Placental epithelial cell (primary cell): ENCODE data around the gene RIN1. TPM values are rescaled to one million over a fixed set of nuclear protein-coding genes. Genes with fewer than 3 reads are reported as not detected.

Experiments used
- small RNA-seq: library from RNA; depleted of rRNA; stranded (forward); fragments of <200 nt; gene quantifications from one replicate; pipeline ENCODE3, GENCODE V24; 2012
- total RNA-seq: library from RNA; depleted of rRNA; stranded (reverse); fragments of >200 nt; gene quantifications from 2 replicates; pipeline ENCODE4 v1.2.3, GENCODE V29; 2012

The RIN1 gene, protein sequence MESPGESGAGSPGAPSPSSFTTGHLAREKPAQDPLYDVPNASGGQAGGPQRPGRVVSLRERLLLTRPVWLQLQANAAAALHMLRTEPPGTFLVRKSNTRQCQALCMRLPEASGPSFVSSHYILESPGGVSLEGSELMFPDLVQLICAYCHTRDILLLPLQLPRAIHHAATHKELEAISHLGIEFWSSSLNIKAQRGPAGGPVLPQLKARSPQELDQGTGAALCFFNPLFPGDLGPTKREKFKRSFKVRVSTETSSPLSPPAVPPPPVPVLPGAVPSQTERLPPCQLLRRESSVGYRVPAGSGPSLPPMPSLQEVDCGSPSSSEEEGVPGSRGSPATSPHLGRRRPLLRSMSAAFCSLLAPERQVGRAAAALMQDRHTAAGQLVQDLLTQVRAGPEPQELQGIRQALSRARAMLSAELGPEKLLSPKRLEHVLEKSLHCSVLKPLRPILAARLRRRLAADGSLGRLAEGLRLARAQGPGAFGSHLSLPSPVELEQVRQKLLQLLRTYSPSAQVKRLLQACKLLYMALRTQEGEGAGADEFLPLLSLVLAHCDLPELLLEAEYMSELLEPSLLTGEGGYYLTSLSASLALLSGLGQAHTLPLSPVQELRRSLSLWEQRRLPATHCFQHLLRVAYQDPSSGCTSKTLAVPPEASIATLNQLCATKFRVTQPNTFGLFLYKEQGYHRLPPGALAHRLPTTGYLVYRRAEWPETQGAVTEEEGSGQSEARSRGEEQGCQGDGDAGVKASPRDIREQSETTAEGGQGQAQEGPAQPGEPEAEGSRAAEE
- 31.7 and 40.4 TPM in 2 replicates for total RNA-seq

DNA sequence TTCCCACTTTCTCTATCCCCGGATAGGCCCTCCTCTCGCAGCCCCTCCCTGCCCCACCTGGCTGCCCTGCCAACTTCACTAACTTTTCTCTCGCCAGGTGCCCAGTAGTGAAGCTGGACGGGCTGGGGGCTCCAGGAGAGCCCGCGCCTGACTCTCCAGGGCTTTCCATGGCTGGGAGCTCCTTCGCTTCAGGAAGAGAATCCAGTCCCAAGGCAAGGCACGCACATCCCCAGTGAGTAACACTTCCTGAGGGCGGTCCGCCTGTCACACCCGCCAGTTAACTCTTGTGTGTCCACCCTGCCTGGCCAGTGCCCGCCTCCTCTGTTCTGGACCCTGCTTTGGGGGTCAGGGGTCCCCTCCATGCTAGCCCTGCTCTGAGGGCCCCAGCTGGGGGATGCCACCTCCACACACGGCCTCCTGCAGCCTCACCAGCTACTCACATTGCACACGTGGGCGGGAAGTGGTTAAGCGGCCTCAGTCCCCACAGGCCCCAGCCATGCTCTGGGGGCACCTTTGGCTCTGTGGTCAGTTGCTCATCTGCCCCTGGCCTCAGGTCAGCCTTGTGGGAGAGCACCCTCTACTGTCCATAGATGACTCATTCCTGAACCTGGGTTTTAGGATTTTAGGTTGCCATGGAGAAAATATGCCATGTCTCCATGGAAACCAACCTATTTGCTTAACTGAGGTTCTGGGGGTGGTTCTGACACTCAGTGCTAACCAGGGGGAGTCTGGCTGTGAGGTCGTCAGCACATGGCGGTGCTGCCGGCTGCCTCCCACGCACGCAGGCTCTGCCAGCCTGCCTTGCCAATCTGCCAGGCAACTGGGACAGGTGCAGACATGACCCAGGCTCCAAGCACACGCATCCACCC lies at the start of gene RIN1:
Gene RIN1, minus strand, starts transcription at position 201 of the 869 bp plus-strand sequence. Its CDS starts 32 bp downstream, at position 169.

DNA sequence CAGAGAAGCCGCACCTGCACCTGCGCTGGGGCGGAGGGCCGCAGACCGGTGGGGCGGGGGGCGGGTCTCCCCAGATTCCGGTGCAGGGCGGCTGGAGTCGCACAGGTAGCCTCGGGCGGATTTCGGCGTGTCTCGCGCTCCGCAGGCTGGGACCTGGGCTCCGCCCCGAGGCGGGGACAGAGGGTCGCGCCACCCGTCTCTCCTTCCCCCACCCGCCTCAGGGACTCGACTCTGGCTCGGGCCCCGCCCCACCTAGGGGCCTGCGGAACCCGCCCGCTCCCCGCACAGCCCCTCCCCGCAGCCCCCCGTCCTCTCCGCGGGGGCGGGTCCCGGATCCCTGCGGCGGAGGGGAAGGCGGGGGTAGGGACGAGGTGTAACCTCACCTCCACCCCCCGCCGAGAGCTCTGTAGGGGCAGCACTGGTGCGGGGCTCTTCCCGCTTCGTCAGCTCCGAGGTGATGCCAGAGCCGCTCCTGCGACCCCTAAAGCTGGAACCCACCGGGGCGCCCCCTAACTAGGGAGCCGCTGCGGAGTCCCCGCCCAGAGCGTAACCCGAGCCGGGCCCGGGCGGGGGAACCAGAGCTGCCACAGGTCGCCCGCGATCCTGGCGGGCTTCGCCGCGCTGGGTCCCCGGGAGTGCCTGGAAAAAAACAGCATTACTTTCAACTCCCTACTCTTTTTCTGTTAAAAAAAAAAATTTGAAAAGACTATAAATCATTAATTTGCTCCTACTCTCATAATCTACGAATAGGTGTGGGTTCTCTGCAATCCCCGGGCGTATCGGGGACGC lies 35.6 kb upstream of the RIN1 start, which contains the start of gene SLC29A2:
Gene SLC29A2, minus strand, starts transcription at position 134 of the 789 bp plus-strand sequence. CDS start 169 bp downstream, outside the sequence.

GRCh38 chr11:66347425-66348276 lies 11.4 kb upstream of the RIN1 start, which contains the start of gene B4GAT1:
Gene B4GAT1, minus strand, starts transcription at chr11:66347629. Its CDS starts 84 bp downstream, at chr11:66347545.

DNA sequence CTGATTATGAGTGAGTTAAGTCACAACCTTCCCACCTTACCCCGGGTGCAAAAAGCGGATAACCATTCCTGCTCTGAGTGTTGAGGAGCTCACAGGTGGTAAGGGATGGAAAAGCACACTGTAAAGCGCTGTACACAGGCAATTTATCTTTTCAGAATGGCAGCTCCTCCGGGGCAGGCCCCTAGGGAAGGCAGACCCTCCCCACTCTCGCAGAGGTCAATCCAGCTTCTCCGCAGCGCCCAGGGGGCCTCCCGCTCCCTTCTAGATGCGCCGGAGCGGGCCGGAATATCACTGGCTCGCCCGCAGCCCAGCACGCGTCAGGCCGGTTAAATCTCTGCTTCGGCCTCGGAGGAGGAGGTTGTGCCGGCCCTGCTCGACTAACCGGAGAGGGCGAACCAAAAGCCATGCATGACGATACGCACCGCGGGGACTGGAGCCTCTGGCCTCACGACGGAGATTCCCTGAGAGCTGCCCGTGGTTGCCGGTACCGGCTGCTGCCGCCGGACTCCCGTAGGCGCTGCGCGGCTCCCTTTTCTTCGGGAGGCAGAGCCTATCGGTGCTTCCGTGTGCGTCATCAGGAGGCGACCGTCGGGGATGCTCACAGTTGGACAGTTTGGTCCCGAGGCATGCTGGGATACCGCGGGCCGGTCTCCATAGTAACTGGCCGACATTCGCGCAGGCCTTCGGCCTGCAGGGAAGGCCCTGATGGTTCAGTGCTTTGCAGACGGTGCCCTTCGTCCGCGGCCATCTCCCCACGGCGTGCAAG lies 8.5 kb upstream of the RIN1 start, which contains the start of gene BRMS1:
Gene BRMS1, minus strand, starts transcription at position 555 of the 766 bp plus-strand sequence. CDS start 2,870 bp downstream, outside the sequence.

DNA sequence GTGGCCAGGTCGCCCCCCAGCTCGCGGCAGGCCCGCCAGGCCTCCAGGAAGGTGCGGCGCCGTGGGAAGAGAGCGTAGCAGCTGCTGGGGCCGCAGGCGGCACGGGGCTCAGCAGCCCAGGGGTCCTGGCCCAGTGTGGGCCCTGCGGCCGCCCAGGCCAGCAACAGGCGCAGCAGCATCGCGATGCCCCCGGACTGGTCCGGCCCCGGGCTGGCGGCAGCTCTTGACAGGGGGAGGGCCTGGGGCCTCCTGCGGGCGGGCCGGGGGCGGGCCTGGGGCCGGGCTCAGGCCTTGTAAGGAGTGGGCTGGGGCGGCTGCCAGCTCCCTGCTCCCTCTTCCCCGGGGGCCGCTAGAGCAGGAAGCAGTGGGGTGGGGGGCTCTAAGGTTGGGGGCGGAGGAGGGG lies 19.4 kb downstream of the RIN1 start, which contains the start of gene CD248:
Gene CD248, minus strand, starts transcription at position 196 of the 403 bp plus-strand sequence. Its CDS starts 17 bp downstream, at position 179.

GRCh38 chr11:66291706-66292542 lies 44.3 kb downstream of the RIN1 start, which contains the start of gene TMEM151A:
Gene TMEM151A, plus strand, starts transcription at chr11:66291894. Its CDS starts 120 bp downstream, at chr11:66292014.

DNA sequence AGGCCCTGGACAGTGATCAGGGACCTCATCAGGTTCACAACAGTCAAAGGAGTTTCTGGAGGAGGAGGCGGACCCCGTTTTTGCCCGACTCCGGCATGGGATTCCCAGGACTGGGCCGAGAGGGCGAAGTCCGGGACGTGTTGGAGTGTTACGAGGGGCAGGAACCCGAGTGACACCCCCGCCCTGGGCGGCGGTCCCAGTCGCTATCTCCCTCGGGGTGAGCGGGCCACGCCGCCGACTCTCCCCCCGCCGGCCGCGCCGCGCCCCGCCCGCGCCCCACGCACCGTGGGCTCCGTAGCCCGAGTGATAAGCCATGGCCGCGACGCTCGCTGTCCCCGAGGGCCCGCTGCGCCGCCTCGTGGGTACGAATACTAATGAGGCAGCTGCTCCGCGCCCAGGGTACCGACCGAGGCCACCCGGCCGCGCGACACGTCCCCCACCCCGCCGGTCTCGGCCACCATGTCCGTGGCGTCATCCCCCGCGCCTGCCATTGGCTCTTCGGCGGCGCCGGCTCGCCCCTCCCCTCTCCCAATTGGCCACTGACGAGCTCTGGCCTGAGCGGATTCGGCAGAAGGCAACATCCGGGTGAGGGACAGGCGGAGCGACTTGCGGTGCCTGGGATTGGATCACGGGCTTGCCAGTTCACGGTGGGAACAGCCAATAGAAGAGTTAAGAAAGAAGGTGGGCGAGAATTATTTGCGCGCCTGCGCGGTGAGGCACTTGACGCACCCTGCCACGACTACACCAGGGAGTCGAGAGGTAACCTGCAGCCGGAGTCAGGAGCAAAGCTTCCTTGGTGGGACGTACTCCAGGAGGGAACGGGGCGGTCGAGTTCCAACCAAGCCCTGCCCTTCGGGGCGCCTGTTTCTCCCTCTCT lies 47.3 kb downstream of the RIN1 start, which contains the start of gene YIF1A:
Gene YIF1A, minus strand, starts transcription at position 473 of the 877 bp plus-strand sequence. Its CDS starts 158 bp downstream, at position 315.

Small RNA genes lying within 50 kb of the gene (small RNA-seq; reads per million reads assigned to genes)
- gene RF00017, result not detected

Other genes starting within 250 kb of the RIN1 start
- 23.4 and 25.1 TPM in 2 replicates for gene KLC2, start 78.7 kb downstream of the RIN1 start, total RNA-seq
- 75.4 and 129 TPM in 2 replicates for gene RAB1B, start 67.8 kb downstream of the RIN1 start, total RNA-seq
- 0.87 and 2.4 TPM in 2 replicates for gene CNIH2, start 58.3 kb downstream of the RIN1 start, total RNA-seq
- gene YIF1A, start 47.3 kb downstream of the RIN1 start, total RNA-seq, result 180 and 245 TPM in 2 replicates
- under 0.01 TPM in 1 of 2 replicates, not detected in the other for gene TMEM151A, start 44.5 kb downstream of the RIN1 start, total RNA-seq
- 53.7 and 73.0 TPM in 2 replicates for gene CD248, start 19.4 kb downstream of the RIN1 start, total RNA-seq
- 31.4 and 56.2 TPM in 2 replicates for gene BRMS1, start 8.7 kb upstream of the RIN1 start, total RNA-seq
- gene B4GAT1, start 11.2 kb upstream of the RIN1 start, total RNA-seq, result 17.2 and 22.8 TPM in 2 replicates
- gene SLC29A2, start 35.3 kb upstream of the RIN1 start, total RNA-seq, result 0.39 and 0.76 TPM in 2 replicates
- gene NPAS4, start 84.6 kb upstream of the RIN1 start, total RNA-seq, result not detected in 2 replicates
- gene MRPL11, start 102.4 kb upstream of the RIN1 start, total RNA-seq, result 24.7 and 30.1 TPM in 2 replicates
- 12.0 and 14.9 TPM in 2 replicates for gene PELI3, start 130.5 kb upstream of the RIN1 start, total RNA-seq
- gene DPP3, start 144.0 kb upstream of the RIN1 start, total RNA-seq, result 53.0 and 79.3 TPM in 2 replicates
- gene BBS1, start 174.2 kb upstream of the RIN1 start, total RNA-seq, result 43.4 and 55.0 TPM in 2 replicates
- gene ZDHHC24, start 209.6 kb upstream of the RIN1 start, total RNA-seq, result 10.2 and 14.0 TPM in 2 replicates
- gene ACTN3, start 210.5 kb upstream of the RIN1 start, total RNA-seq, result not detected in 2 replicates
- gene CTSF, start 232.2 kb upstream of the RIN1 start, total RNA-seq, result 11.1 and 71.5 TPM in 2 replicates